Measurements from ENCODE around the gene TTC13. TPM values are rescaled to one million over a fixed set of nuclear protein-coding genes. Genes with fewer than 3 reads are reported as not detected.
A peak's percentile ranks its signal among the peaks of the same experiment; 100 is the strongest.

Gene TTC13
- total and polyA plus RNA-seq, 2 of the 4 experiments (the other 2 are of a cell fraction), result 6.1 to 9.1 TPM

DNA sequence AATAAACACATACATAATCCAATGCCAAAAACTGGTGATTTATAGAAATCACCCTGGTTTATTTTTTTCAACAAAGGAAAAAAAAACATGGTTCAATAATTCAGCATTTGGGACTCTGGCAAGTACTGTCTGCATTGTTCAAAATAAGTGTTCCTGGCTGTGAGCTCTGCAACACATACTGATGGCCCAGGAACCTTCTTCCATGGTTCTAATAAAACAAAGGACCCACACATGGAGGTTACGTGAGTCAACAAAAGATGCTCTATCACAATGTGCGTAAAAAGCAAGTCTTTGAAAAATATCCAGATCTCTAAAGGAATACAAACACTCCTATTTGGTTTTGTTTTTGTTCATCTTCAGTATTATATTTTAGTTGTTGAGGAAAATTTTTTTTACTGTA is 72.4 kb downstream of the TTC13 start:
- Histone ChIP-seq H3K9ac (ENCODE audit: low read depth, low read length) (no peak overlapping the region), H2BK20ac (ENCODE audit: low read depth, low read length) (no peak overlapping the region), H4K8ac (ENCODE audit: low read depth in 2 of 2, low read length in 2 of 2) (peak overlapping the region in 1 of 2 experiments; percentile 10; a peak in 3 of 4 replicates), H3K4me2 (ENCODE audit: low read depth, low read length) (no peak overlapping the region), H3K36me3 (ENCODE audit: control insufficient read depth, insufficient read depth, low read length) (no peaks in the 10 kb centered on the region; the same call in 1 of the 2 replicates), H3K79me1 (ENCODE audit: low read depth in 1 of 2, low read length in 2 of 2) (no peaks in the 10 kb centered on the region), H3K56ac (ENCODE audit: extremely low read depth, insufficient read depth, low read length) (no peak overlapping the region), H4K20me1 (ENCODE audit: insufficient read depth, low read length) (no peaks in the 10 kb centered on the region), H3K4me3 (ENCODE audit: insufficient read depth, low read depth, low read length) (no peak overlapping the region), H3K27ac (ENCODE audit: insufficient read depth, low read length) (no peak overlapping the region), H2AK9ac (replicated peaks; ENCODE audit: low read depth, low read length, poor library complexity) (no peak overlapping the region), H3K14ac (replicated peaks; ENCODE audit: low read depth, low read length) (no peak overlapping the region; the same call in 1 of the 2 replicates), H4K5ac (ENCODE audit: low read depth, low read length) (peak overlapping the region; percentile 26; the same call in 1 of the 2 replicates), H2BK5ac (ENCODE audit: low read depth, low read length, poor library complexity, severe bottlenecking) (peak overlapping the region; percentile 12), H3K18ac (ENCODE audit: low read depth, low read length) (no peak overlapping the region), H3K23ac (ENCODE audit: low read depth, low read length) (no peak overlapping the region), H4K91ac (ENCODE audit: insufficient read depth, low read depth, low read length) (peak overlapping the region; percentile 8; the same call in 1 of the 2 replicates), H2AK5ac (ENCODE audit: low read depth, low read length) (peak overlapping the region; percentile 20; the same call in 1 of the 2 replicates), H3K9me3 (ENCODE audit: control insufficient read depth, insufficient read depth, low read length) (no peaks in the 10 kb centered on the region), H3K27me3 (ENCODE audit: control insufficient read depth, insufficient read depth, low read length) (no peaks in the 10 kb centered on the region), H3K4ac (ENCODE audit: low read depth, low read length) (peak overlapping the region; percentile 5; the same call in 1 of the 2 replicates), H3K4me1 (ENCODE audit: control insufficient read depth, insufficient read depth, low read length) (peaks cover 6% of the 10 kb centered on the region), H2AFZ (replicated peaks; ENCODE audit: low read length, poor library complexity) (no peak overlapping the region), H3K9me1 (ENCODE audit: insufficient read depth, low read length) (no peaks in the 10 kb centered on the region; the same call in 1 of the 2 replicates), H2BK120ac (ENCODE audit: low read depth, low read length) (peak overlapping the region; percentile 8; the same call in 1 of the 2 replicates), H2BK15ac (ENCODE audit: low read depth, low read length) (peak overlapping the region; percentile 77; the same call in 2 of the 3 replicates)
- POLR2A ChIA-PET (ENCODE audit: unreplicated experiment), result no interaction called here
- TF ChIP-seq MAZ (IDR thresholded peaks at IDR 0.05; ENCODE audit: borderline replicate concordance, low read depth, low read length) (no peak), RAD21 (IDR thresholded peaks at IDR 0.05; ENCODE audit: low read length) (no peak), RFX5 (IDR thresholded peaks at IDR 0.05; ENCODE audit: low read depth, low read length) (no peak), CEBPB (IDR thresholded peaks at IDR 0.05; ENCODE audit: low read depth, low read length) (no peak), POLR2A (IDR thresholded peaks at IDR 0.05; ENCODE audit: low read depth, low read length) (no peak), BHLHE40 (IDR thresholded peaks at IDR 0.05; ENCODE audit: low read depth, low read length) (no peak), FOS (IDR thresholded peaks at IDR 0.05; ENCODE audit: low read depth, low read length) (no peak), MXI1 (IDR thresholded peaks at IDR 0.05; ENCODE audit: borderline replicate concordance, low read depth, low read length) (no peak), MAFK (IDR thresholded peaks at IDR 0.05; ENCODE audit: low read depth, low read length) (no peak), NFE2L2 (IDR thresholded peaks at IDR 0.05; ENCODE audit: low read depth, low read length) (no peak), SMC3 (IDR thresholded peaks at IDR 0.05; ENCODE audit: low read depth, low read length) (no peak), CHD1 (IDR thresholded peaks at IDR 0.05; ENCODE audit: low read depth, low read length) (no peak), RCOR1 (IDR thresholded peaks at IDR 0.05; ENCODE audit: insufficient replicate concordance, low read length) (no peak)
- TF ChIP-seq, protein P1, sequence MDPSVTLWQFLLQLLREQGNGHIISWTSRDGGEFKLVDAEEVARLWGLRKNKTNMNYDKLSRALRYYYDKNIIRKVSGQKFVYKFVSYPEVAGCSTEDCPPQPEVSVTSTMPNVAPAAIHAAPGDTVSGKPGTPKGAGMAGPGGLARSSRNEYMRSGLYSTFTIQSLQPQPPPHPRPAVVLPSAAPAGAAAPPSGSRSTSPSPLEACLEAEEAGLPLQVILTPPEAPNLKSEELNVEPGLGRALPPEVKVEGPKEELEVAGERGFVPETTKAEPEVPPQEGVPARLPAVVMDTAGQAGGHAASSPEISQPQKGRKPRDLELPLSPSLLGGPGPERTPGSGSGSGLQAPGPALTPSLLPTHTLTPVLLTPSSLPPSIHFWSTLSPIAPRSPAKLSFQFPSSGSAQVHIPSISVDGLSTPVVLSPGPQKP (IDR thresholded peaks at IDR 0.05; ENCODE audit: borderline replicate concordance, low read depth, low read length), result no peak
- TF ChIP-seq, protein P2, sequence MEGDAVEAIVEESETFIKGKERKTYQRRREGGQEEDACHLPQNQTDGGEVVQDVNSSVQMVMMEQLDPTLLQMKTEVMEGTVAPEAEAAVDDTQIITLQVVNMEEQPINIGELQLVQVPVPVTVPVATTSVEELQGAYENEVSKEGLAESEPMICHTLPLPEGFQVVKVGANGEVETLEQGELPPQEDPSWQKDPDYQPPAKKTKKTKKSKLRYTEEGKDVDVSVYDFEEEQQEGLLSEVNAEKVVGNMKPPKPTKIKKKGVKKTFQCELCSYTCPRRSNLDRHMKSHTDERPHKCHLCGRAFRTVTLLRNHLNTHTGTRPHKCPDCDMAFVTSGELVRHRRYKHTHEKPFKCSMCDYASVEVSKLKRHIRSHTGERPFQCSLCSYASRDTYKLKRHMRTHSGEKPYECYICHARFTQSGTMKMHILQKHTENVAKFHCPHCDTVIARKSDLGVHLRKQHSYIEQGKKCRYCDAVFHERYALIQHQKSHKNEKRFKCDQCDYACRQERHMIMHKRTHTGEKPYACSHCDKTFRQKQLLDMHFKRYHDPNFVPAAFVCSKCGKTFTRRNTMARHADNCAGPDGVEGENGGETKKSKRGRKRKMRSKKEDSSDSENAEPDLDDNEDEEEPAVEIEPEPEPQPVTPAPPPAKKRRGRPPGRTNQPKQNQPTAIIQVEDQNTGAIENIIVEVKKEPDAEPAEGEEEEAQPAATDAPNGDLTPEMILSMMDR (conservative IDR thresholded peaks at IDR 0.05; ENCODE audit: low read depth, low read length), result no peak
- TF ChIP-seq, protein P3, sequence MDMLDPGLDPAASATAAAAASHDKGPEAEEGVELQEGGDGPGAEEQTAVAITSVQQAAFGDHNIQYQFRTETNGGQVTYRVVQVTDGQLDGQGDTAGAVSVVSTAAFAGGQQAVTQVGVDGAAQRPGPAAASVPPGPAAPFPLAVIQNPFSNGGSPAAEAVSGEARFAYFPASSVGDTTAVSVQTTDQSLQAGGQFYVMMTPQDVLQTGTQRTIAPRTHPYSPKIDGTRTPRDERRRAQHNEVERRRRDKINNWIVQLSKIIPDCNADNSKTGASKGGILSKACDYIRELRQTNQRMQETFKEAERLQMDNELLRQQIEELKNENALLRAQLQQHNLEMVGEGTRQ (IDR thresholded peaks at IDR 0.05; ENCODE audit: low read depth, low read length), result no peak
- no peak for DNase-seq
- intact Hi-C loops (cut with micrococcal nuclease) (loop anchor here (5.0 kb wide), 1 partner anchor 264 kb away; the partner anchor contains the start of gene COG2), dilution Hi-C loops (cut with HindIII; ENCODE audit: low sequenced_read_pairs, unreplicated experiment) (no loop called here), in situ Hi-C loops (cut with MboI; ENCODE audit: low sequenced_read_pairs) (loop anchor here (5.0 kb wide), 1 partner anchor 104 kb away; no protein-coding TSS in a partner anchor)
- no TSS peak for BruUV-seq (replicated peaks)
- ATAC-seq (ENCODE audit: low read depth), result no peak
- CTCF ChIA-PET, result no interaction called here
- WGBS, 2 experiments (ENCODE audit: extremely low coverage in 2 of 2, insufficient read length in 1 of 2), result no CpG with 5 or more reads among the region's 2 CpGs
